ENCODE data around the gene FNBP1.
"Not testable (repeated sequence)": the region's sequence is repeated elsewhere in the genome, so short reads cannot be mapped to it uniquely, and the experiment has no call there.

The FNBP1 gene

DNA sequence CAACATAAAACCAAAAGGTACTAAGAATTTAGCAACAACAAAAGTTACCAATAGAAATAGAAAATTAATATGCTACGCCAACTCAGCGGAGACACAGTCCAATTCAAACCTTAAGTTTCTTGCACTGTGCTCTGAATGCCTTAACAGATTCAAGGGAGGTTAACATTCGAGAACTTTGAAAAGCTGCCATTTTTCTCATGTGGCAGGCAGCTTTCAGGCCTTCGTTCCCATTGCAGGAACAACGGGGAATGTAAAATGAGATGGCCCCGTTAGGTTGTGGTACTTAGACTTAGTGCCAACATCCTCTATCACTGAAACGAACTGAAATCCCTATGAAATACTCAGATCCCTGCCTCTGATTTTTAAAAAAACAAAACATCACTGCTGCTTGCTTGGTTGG lies 22.4 kb downstream of the FNBP1 start:
- no peak for DNase-seq

- peak; percentile 55 for DNase-seq
These were observed 24.7 kb downstream of the FNBP1 start for GRCh38 chr9:130018265-130018664.

GRCh38 chr9:130017510-130017909 lies 25.5 kb downstream of the FNBP1 start:
- DNase-seq, result not testable (repeated sequence)

GRCh38 chr9:130017076-130017475 lies 25.9 kb downstream of the FNBP1 start:
- DNase-seq, result no peak

- no peak for DNase-seq
These were observed 27.5 kb downstream of the FNBP1 start for GRCh38 chr9:130015353-130016019.

- DNase-seq, result no peak
These were observed 29.7 kb downstream of the FNBP1 start for GRCh38 chr9:130013326-130013725.

GRCh38 chr9:130010151-130010988 lies 32.6 kb downstream of the FNBP1 start:
- peak; percentile 61 for DNase-seq

- DNase-seq, result not testable (repeated sequence)
These were observed 33.4 kb downstream of the FNBP1 start for GRCh38 chr9:130009546-130009945.

GRCh38 chr9:130008538-130008937 lies 34.5 kb downstream of the FNBP1 start:
- no peak for DNase-seq

GRCh38 chr9:130006952-130007351 lies 36.0 kb downstream of the FNBP1 start:
- not testable (repeated sequence) for DNase-seq

GRCh38 chr9:130003943-130004552 lies 38.9 kb downstream of the FNBP1 start:
- no peak for DNase-seq

DNA sequence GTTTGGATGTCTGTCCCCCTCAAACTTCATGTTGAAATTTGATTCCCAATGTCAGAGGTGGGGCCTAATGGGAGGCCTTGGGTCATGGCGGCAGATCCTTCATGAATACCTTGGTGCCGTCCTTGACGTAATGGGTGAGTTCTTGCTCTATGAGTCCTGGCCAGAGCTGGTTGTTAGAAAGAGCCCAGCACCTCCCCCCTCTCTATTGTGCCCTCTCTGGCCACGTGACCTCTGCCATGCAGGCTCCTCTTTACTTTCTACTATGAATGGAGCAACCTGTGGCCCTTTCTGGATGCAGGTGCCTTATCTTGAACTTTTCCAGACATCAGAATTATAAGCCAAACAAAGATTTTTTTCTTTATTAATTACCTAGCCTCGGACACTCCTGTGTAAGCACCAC lies 40.7 kb downstream of the FNBP1 start:
- no peak for DNase-seq

DNA sequence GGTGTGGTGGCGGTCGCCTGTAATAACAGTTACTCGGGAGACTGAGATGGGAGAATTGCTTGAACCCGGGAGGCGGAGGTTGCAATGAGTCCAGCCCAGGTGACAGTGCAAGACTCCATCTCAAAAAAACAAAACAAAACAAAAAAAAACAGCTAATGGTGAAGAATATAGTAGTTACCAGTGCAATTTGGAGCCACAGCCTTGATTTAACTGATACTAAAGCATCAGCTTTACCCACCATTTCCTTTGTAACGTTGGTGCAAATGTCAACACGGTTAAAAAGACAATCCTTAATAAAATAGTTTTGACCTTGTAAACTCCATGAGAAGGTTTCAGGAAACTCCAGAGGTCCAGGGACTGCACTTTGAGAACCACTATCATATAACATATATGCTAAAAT lies 41.8 kb downstream of the FNBP1 start:
- no peak for DNase-seq

DNA sequence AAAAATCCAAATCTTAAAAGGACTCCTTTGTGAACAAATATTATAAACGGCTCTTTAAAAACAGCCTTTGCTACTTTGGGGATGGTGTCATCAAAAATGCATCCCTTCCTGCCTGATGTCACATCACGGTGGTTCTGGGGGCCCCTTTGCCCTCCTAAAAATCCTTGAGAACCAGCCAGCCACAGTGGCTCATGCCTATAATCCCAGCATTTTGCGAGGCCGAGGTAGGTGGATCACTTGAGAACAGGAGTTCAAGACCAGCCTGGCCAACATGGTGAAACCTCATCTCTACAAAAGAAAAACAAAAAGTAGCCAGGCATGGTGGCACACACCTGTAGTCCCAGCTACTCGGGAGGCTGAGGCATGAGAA lies 43.9 kb downstream of the FNBP1 start:
- DNase-seq, result no peak

- DNase-seq, result no peak
These were observed 44.4 kb downstream of the FNBP1 start for GRCh38 chr9:129998491-129999140.

DNA sequence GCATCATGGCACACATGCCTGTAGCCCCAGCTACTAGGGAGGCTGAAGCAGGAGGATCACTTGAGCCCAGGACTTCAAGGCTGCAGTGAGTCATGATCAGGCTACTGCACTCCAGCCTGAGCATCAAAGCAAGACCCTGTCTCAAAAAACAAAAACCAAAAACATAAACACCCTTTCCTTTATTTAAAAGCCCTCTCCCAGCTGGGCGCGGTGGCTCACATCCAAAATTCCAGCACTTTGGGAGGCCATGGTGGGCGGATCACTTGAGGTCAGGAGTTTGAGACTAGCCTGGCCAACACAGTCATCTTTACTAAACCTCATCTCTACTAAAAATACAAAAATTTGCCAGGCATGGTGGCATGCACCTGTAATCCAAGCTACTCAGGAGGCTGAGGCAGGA lies 45.3 kb downstream of the FNBP1 start:
- DNase-seq, result not testable (repeated sequence)

- peak; percentile 40 for DNase-seq
These were observed 46.7 kb downstream of the FNBP1 start for GRCh38 chr9:129996161-129996830.

- peak; percentile 63 for DNase-seq
These were observed 47.4 kb downstream of the FNBP1 start for GRCh38 chr9:129995409-129996160.

DNA sequence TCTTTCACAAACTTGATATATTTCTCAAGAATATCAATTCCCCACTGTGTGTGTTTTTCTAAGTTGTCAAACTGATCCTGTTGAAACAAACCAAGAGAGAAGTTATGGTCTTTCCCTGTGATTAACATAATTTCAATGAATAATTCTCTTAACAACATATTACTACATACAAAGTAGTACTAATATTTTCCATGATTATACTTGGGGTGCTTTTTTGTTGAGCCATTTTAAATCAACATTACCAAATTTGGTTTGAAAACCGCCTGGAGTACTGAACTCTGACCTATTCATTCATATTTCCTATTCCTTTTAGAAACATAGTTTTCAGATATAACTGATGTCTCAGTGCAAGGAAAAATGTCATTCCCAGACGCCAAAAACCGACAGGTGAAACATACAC lies 48.1 kb downstream of the FNBP1 start:
- DNase-seq, result no peak

DNA sequence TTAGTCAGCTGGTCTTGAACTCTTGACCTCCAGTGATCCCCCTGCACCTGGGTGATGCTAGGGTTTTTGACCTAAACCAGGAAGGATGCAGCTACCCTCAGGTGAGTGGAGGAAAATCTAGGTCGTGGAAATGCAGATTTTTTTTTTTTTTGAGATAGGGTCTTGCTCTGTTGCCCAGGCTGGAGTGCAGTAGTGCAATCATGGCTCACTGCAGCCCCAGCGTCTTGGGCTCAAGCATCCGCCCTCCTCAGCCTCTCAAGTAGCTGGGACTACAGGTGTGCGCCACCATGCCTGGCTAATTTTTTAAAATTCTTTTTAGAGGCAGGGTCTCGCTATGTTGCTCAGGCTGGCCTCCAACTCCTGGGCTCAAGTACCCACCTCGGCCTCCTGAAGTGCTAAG lies 51.9 kb downstream of the FNBP1 start:
- not testable (repeated sequence) for DNase-seq

DNA sequence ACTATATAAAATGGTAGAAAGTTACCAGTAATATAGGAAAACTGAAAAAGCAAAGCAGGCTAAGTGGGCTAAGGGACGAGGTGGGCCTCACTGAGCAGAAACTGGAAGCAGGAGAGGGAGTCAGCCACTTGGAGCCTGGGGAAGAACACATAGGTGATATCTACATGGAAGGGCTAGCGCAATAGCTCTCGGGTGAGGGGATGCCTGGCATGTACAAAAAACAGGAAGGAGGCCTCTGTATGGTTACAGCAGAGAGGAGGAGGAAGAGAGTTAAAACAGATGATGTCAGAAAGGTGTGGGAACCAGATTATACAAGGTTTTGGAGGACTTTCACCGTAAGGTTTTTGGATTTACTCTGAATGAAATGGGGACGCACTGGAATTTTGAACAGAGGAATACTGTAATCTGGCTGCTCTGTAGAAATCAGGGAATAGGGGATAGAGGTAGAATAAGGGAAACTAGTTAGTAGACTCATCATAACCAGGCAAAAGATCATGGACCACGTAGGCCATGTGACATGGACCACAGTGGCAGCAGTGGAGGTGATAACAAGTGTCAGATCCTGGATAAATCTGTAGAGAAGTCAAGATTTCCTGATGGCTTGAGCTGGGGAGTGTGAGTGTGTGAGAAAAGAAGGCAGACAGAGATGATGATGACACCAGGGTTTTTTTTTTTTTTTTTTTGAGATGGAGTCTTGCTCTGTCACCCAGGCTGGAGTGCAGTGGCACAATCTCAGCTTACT lies 52.5 kb downstream of the FNBP1 start:
- peak; percentile 51 for DNase-seq
